Skin of body (tissue), 2 donors: ENCODE results near the gene CHCHD6. TPM values are rescaled to one million over a fixed set of nuclear protein-coding genes. Genes with fewer than 3 reads are reported as not detected.

Source experiments
- DNase-seq: peaks from one replicate; lab custom pipeline; 2025; lab: John Stamatoyannopoulos, UW
- total RNA-seq: library from RNA; depleted of rRNA; stranded (reverse); fragments of >200 nt; gene quantifications from one replicate; pipeline ENCODE4 v1.2.3, GENCODE V29; 2014

CHCHD6 gene
- total RNA-seq, 1 donor from 2014 or later = 8.8 TPM

- DNase-seq = no peak
Observed at GRCh38 chr3:126668450-126669401, 35.3 kb upstream of the CHCHD6 start.

GRCh38 chr3:126671521-126671920, 32.5 kb upstream of the CHCHD6 start:
- no peak for DNase-seq

DNA sequence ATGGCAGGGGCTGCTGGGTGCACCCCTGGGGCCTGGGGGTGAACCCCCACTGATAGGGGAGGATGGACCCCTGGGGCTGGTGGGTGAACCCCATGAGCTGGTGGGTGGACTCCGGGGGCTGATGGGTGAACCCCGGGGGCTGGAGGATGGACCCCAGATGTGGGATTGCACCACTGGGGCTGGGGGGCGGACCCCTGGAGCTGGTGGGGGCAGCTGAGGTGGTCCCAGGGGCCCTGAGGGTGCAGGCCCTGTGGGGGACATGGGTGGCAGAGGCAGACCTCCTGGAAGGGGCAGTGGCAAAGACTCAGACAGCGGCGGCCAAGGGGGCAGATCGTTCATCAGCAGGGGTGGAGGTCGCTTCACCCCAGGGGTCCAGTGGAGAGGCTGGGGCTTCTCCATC, 31.7 kb upstream of the CHCHD6 start:
- DNase-seq = no peak

GRCh38 chr3:126672741-126673140, 31.3 kb upstream of the CHCHD6 start:
- DNase-seq = no peak

- DNase-seq = no peak
Observed at GRCh38 chr3:126676919-126677705, 26.9 kb upstream of the CHCHD6 start.

- DNase-seq = no peak
Observed at GRCh38 chr3:126677862-126678503, 26.1 kb upstream of the CHCHD6 start.

GRCh38 chr3:126678693-126679317, 25.2 kb upstream of the CHCHD6 start:
- DNase-seq = no peak

GRCh38 chr3:126679318-126679751, 24.7 kb upstream of the CHCHD6 start:
- peak; percentile 9 for DNase-seq

DNA sequence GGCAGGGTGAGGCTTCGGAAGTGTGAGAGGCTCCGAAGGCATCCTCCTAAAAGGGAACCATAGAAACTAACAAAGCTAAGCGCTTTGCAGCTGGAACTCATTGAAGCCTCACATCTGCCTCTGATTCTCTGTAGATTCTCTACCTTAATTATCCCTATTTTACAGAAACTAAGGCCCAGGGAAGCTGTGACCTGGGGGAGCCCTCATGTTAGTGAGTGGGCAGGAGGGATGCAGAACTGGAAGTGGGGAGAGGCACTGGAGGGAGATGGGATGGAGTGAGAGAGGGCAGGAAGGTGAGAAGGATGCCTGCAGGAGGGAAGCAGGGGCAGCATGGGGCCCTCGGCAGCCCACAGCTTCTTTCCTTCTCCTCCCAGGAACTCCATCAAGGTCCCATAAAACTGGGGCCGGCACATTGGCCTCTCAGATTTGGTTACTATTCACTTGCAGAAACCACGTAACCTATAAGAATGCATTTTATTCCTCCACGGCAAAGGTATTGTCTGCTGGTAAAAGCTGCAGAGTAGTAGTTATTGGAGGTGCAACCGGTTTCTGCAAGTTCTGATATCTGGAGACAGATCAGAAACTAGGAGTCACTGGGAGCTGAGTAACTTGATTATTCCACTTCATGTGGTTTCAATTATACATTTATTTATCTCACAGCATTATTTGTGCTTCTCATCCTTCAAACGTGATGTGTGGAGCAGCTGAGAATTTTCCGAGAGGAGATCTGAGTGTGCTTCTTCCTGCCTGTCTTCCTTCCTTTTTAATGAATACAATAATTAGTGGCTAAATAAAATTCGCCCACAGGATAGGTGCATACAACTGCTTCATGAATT, 24.0 kb upstream of the CHCHD6 start:
- DNase-seq = peak; percentile 1

DNA sequence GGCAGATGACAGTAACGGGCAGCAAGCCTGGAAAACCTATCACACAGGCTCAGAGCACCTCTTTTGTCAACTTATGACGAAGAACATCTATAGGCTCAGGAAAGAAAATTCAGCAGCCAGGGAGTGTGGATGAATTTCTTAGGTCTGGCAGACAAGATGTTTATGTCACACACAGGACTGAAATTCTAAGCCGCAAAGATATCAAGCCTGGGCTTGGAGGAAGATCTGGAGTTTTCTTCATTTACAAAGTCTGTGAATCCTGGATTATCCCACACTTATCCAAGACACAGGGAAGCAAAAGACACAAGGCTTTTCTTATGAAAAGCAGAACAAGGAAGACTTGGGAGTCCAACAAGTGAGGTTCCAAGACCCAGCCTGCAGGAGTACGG, 23.4 kb upstream of the CHCHD6 start:
- no peak for DNase-seq

DNA sequence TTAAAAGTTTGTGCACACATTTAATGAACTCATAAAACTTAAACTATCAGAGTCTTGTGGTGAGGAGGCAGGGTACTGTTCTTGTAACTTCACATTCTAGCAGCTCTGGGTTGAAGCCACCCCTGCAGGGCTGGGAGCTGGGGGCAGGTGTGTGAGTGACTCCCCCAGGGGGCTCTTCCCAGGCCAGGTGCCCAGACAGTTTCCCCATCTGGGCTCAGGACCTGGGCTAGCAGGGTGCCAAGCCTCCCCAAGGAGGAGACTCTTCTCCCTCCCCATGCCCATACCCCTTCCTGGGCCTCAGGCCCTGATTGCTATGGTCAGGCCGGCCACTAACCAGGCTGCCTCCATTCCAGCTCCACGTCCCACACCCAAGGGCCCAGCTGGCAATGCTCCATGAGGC, 22.0 kb upstream of the CHCHD6 start:
- no peak for DNase-seq

- DNase-seq = no peak
Observed at GRCh38 chr3:126683069-126683468, 21.0 kb upstream of the CHCHD6 start.

DNA sequence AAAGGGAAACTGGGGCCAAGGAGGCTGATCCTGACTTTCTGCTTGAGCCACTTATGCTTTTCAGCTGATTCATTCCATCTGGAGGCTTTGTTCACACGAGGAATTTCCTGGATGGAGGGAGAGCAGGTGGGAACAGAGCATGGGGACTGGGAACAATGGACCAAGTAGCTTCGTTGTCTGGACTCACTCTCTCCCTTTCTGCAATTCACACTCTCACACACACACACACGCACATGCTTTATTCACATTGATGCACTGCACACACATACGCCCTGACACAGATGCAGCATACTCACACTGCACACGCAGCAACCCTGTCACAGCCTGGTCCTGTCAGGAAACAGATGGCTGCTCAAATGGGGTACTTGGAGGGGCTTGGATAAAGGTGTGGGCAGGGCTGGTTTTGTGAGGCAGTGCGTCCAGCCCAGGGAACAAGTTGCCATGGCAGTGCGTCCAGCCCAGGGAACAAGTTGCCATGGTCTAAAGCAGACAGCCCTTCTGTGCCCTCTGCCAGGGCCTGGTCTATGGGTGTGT, 19.8 kb upstream of the CHCHD6 start:
- peak; percentile 15 for DNase-seq

- no peak for DNase-seq
Observed at GRCh38 chr3:126685021-126685420, 19.0 kb upstream of the CHCHD6 start.

DNA sequence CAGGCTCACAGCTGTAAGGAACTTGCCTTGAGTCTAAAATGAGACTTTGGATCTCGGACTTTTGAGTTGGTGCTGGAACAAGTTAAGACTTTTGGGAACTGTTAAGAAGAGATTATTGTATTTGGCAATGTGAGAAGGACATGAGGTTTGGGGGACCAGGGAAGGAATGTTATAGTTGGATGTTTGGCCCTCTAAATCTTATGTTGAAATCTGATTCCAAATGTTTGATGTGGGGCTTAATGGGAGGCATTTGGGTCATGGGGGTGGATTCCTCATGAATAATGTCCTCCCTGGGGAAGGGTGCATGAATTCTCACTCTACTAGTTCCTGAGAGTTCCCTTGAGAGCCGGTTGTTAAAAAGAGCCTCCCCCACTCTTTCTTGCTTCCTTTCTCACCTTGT, 18.5 kb upstream of the CHCHD6 start:
- no peak for DNase-seq

DNA sequence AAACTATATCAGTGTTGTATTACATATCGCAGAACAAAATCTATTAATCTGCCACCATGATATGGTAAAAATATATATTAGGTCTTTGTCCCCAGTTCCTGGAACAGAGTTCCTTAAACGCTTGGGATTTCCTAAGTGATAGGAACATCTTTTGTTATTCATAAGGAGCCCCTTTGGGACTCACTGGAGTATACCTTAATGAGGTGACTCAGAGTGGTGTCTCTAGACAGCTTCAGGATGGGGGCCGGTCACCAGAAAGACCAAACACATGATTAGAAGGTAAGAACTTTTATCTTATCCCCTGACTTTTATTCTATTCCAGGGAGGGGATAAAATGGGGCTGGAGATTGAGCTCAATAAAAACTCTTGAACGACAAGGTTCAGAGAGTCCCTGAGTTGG, 12.3 kb upstream of the CHCHD6 start:
- DNase-seq = no peak

DNA sequence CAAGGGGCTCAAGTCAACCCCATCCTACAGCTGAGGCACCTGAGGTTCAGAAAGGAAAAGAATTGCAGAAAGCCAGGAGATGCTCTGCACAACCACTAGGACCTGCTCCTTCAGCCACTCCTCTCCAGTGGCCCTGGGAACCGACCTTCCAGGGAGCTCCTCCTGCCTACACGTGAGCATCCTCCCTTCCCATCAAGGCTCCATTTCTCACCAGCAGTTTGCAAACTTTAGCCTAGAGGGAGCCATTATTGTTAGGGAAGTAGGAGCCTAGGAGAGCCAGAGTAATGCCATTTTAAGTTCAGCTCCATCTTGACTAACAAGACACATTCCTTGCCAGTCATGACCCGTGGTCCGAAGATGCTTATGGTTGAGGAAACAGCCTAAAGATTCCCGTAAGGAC, 11.2 kb upstream of the CHCHD6 start:
- no peak for DNase-seq

DNA sequence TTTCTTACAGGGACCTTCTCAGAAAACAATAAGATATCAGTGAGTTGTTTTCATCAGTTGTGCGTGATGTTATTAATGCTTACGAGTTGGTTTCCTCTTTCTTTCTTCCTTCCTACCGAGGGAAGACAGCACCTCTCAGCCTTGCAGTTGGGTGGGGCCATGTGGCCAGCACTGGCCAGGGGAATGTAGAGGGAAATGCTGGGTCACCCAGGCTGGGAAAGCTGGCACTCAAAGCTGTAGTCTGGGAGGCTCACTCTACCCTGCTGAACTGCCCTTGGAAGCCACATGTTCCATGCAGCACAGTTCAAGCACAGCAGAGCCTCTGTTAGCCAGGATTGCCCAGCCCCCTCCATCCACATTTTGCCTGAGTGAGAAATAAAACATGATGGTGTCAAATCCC, 10.1 kb upstream of the CHCHD6 start:
- DNase-seq = no peak

- no peak for DNase-seq
Observed at GRCh38 chr3:126696701-126697267, 7.3 kb upstream of the CHCHD6 start.

DNA sequence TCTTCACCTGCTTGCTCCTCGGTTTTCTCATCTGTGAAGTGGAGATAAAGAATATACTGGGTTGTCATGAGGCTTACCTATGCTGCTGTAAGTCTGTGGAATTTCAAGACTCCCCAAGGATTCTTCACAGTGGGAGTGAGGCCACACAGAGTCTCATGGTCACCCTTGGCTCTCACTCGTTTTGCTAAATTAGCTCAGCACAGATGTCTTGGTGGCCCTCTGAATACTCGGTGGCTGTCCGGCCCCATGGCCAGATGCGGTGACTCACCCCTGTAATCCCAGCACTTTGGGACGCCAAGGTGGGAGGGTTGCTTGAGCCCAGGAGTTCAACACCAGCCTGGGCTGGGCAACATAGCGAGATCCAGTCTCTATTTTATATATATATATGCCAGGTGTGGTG, 5.0 kb upstream of the CHCHD6 start:
- no peak for DNase-seq
